HUES48 (cell line): ENCODE data around the gene UGT2B17.
"Not testable (repeated sequence)": the region's sequence is repeated elsewhere in the genome, so short reads cannot be mapped to it uniquely, and the experiment has no call there.

Source experiments
- H3K27ac ChIP-seq: one replicate; pipeline ENCODE4 v1.7.0; 2013; ENCODE audit warnings: low read depth, low read length, inconsistent platforms
- H3K27me3 ChIP-seq: 2 replicates; pipeline ENCODE4 v1.6.1; 2013; ENCODE audit warnings: mild to moderate bottlenecking, low read length; ENCODE audit not compliant: control insufficient read depth, insufficient read depth
- H3K36me3 ChIP-seq: 2 replicates; pipeline ENCODE4 v1.6.1; 2013; ENCODE audit warnings: low read length; ENCODE audit not compliant: control insufficient read depth, insufficient read depth
- H3K4me1 ChIP-seq: 2 replicates; pipeline ENCODE4 v1.6.1; 2013; ENCODE audit warnings: mild to moderate bottlenecking, low read length; ENCODE audit not compliant: control insufficient read depth, insufficient read depth
- H3K4me3 ChIP-seq: 2 replicates; pipeline ENCODE4 v1.5.1; 2013; ENCODE audit warnings: mild to moderate bottlenecking, low read depth, low read length
- H3K9ac ChIP-seq: 2 replicates; pipeline ENCODE4 v1.6.1; 2013; ENCODE audit warnings: mild to moderate bottlenecking, low read depth, low read length, moderate library complexity
- H3K9me3 ChIP-seq: 2 replicates; pipeline ENCODE4 v1.6.1; 2013; ENCODE audit warnings: low read length; ENCODE audit not compliant: control insufficient read depth, insufficient read depth

UGT2B17 gene

DNA sequence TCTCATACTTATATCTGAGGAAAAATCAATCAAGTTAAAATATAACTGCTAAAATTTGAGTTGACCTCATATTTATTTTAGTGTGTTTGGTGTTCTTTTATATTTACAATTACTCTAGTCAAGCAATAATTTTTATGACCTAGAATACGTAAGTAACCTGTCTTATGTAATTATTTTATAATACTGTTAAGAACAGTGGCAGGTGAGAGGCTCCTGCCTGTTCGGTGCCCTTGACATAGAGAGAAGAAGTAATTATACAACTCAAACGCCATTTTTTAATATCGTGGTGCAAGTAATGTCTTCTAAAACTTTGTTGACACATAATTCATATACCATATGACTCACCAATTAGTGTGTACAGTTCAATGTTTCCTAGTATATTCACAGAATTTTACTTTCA lies 7.6 kb downstream of the UGT2B17 start:
- not testable (repeated sequence) for H3K9me3 ChIP-seq, H3K27ac ChIP-seq, H3K4me1 ChIP-seq, H3K9ac ChIP-seq, H3K36me3 ChIP-seq, H3K4me3 ChIP-seq, H3K27me3 ChIP-seq

DNA sequence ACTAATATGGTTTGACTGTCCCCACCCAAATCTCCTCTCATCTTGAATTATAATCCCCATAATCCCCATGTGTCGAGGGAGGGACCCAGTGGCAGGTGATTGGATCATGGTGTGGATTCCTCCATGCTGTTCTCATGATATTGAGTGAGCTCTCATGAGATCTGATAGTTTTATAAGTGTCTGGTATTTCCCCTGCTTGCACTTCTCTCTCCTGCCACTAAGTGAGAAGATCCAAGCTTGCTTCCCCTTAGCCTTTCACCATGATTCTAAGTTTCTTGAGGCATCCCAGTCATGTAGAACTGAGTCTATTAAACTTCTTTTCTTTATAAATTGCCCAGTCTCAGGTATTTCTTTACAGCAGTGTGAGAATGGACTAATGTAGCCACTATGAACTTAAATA lies 9.8 kb downstream of the UGT2B17 start:
- H3K4me3 ChIP-seq, H3K4me1 ChIP-seq, H3K36me3 ChIP-seq, H3K9ac ChIP-seq, H3K9me3 ChIP-seq, H3K27me3 ChIP-seq, H3K27ac ChIP-seq: not testable (repeated sequence)

DNA sequence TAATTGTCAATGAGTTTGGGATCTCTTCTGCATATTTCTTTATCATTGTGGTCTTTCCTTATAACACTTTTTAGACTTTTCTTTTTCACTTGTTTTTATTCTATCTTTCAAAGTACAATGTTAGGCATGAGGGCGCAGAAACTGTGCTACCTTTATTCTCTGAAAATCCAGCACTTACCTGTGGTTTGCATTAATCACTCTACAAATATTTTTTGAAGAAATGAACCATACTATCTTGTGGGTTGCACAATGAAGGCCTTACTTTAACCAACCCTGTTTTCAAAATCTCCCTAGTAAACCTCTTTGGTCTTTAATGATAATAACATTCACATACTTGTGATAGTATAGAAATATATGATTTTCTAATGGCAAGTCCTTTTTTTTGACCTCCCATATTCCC lies 11.0 kb downstream of the UGT2B17 start:
- not testable (repeated sequence) for H3K9ac ChIP-seq, H3K27ac ChIP-seq, H3K4me3 ChIP-seq, H3K9me3 ChIP-seq, H3K4me1 ChIP-seq, H3K36me3 ChIP-seq, H3K27me3 ChIP-seq

DNA sequence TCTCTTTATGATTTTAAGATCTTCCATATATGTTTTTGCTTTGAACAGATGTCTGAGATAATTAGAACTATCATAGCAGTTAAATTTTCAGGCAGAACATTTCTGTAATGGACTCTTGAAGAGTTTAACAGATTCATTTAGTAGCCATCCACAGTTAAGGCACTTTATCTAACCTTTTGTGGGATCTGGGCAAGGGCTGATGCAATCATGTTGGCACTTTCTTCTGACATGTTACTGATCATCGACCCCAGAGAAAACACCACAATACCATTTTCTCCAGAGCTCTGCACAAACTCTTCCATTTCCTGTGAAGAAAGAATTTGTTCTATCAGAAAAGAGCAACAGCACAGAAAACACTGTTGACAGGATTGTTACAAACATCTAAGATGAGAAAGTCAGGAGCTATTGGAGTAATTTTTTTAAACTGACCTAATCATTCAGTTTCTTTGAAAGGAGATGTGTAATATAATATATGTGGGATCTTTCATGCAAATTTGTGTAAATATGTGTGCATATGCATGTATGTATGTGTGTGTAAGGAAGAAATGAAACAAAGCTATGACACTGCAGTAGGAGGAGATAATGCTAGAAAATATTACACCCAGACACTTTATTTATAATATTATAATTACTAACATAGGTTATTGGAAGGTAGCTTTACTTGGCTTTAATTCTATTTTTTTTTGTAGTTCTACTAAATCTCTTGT lies 15.6 kb downstream of the UGT2B17 start:
- not testable (repeated sequence) for H3K9me3 ChIP-seq, H3K9ac ChIP-seq, H3K27me3 ChIP-seq, H3K4me1 ChIP-seq, H3K36me3 ChIP-seq, H3K4me3 ChIP-seq, H3K27ac ChIP-seq

DNA sequence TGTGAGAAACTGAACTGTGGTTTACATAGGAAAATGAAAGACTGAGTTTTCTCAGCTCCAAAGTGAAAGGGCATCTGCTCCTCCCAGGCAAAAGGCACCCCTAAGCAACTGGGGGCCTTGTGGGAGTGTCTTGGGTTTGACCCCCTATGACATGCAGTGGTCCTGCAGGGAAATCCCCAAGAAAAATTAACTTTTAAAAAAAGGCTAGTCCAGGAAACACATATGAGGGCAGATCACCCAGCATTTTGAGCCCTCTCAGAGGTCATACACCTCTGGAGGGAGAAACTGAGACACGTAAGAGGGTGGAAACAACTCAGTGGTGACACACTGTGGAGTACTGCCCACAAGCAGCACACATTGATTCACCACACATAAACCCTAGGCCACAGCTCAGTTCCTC lies 22.3 kb downstream of the UGT2B17 start:
- H3K4me1 ChIP-seq, H3K9me3 ChIP-seq, H3K36me3 ChIP-seq, H3K4me3 ChIP-seq, H3K27me3 ChIP-seq, H3K9ac ChIP-seq, H3K27ac ChIP-seq: not testable (repeated sequence)

DNA sequence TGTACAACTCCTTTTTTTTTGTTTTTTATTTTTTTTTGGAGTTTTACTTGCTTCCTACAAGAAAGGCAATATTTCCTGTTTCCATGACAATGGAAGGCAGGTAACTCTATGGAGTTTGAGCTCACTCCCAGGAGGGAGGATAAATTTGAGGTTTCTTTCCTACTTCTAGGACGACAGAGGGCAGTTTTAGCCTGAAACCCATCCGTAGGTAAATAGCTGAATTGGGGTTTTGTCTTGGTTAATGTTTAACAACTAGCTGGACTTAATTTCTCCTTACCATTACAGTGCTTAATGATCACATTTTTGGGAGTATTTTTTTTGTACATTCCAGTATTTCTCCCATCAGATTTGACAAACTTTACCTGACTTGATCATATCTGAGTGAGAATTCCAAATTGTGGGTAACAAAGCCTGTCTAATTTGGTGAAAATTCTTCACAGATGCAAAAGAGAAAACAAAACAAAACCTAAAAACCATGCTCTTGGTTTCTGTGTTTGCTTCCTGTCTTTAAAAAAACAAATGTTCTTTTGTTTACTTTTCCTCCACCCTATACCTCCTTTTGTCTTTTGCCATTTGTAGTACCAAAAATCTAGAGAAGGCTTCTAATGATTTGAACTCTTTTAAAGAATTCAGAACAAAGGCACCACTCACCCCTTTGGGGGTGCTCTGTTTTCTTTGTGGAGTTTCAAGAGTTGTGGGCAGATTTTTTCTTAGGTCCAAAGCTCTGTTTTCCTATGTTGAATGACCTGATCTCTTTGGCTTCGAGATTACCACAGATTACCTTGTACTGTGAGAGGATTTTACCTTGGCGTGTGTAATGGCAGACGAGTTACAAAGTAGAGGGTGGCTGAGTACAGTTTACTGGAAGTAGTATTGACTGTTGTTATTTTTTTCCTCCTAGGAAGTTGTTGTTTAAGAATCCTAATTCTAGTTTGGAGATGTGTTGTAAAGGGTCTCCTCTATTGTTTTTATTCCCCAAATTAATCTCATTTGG lies 23.0 kb downstream of the UGT2B17 start:
- H3K9ac ChIP-seq, H3K36me3 ChIP-seq, H3K27me3 ChIP-seq, H3K27ac ChIP-seq, H3K9me3 ChIP-seq, H3K4me3 ChIP-seq, H3K4me1 ChIP-seq: not testable (repeated sequence)

DNA sequence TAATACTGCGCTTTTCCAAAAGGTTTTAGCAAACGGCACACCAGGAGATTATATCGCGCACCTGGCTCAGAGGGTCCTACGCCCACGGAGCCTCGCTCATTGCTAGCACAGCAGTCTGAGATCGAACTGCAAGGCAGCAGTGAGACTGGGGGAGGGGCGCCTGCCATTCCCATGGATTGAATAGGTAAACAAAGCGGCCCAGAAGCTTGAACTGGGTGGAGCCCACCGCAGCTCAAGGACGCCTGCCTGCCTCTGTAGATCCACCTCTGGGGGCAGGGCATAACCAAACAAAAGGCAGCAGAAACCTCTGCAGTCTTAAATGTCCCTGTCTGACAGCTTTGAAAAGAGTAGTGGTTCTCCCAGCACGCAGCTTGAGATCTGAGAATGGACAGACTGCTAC lies 33.4 kb downstream of the UGT2B17 start:
- not testable (repeated sequence) for H3K9me3 ChIP-seq, H3K4me1 ChIP-seq, H3K9ac ChIP-seq, H3K27me3 ChIP-seq, H3K36me3 ChIP-seq, H3K4me3 ChIP-seq, H3K27ac ChIP-seq

DNA sequence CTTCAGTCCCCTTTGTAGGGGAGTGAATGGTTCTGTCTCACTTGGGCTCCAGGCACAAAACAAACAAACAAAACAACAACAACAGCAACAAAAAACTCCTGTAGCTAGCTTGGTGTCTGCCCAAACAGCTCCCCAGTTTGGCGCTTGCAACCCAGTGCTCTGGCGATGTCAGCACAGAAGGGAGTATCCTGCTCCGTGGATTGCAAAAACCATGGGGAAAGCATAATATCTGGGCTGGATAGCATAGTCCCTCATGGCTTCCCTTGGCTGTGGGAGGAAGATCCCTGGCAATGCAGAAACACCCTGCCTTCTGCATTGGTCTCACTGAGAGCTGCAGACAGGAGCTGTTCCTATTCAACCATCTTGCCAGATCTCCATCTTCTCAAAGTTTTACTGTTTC lies 39.7 kb downstream of the UGT2B17 start:
- no peaks in the 10 kb centered on the region for H3K4me1 ChIP-seq
- H3K27ac ChIP-seq: no peak overlapping the region
- H3K9ac ChIP-seq: no peak overlapping the region
- no peak overlapping the region for H3K4me3 ChIP-seq
- no peaks in the 10 kb centered on the region for H3K9me3 ChIP-seq
- no peaks in the 10 kb centered on the region for H3K27me3 ChIP-seq
- H3K36me3 ChIP-seq: no peaks in the 10 kb centered on the region

DNA sequence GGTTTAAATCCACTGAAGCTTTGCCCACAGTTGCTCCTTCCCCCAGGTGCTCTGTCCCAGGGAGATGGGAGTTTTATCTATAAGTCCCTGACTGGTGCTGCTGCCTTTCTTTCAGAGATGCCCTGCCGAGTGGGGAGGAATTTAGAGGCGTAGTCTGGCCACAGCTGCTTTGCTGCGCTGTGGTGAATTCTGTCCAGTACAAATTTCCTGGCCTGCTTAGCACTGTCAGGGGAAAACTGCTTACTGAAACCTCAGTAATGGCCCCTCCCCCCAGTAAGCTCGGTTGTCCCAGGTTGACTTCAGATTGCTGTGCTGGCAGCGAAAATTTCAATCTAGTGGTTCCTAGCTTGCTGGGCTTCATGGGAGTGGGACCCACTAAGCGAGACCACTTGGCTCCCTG lies 40.1 kb downstream of the UGT2B17 start:
- Histone ChIP-seq H3K9me3 (no peaks in the 10 kb centered on the region), H3K4me1 (no peaks in the 10 kb centered on the region), H3K4me3 (no peak overlapping the region), H3K9ac (no peak overlapping the region), H3K36me3 (no peaks in the 10 kb centered on the region), H3K27ac (no peak overlapping the region), H3K27me3 (no peaks in the 10 kb centered on the region)

DNA sequence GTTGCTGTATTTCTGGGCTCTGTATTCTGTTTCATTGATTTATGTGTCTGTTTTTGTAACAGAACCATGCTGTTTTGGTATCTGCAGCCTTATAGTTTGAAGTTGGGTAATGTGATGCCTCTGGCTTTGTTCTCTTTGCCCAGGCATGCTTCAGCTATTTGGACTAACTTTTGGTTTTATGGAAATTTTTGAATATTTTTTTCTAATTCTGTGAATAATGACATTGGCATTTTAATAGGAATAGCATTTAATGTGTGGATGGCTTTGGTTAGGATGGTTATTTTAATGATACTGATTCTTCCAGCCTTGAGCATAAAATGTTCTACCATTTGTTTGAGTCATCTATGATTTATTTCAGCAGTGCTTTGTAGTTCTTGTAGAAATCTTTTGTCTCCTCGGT lies 53.9 kb downstream of the UGT2B17 start:
- not testable (repeated sequence) for H3K36me3 ChIP-seq

DNA sequence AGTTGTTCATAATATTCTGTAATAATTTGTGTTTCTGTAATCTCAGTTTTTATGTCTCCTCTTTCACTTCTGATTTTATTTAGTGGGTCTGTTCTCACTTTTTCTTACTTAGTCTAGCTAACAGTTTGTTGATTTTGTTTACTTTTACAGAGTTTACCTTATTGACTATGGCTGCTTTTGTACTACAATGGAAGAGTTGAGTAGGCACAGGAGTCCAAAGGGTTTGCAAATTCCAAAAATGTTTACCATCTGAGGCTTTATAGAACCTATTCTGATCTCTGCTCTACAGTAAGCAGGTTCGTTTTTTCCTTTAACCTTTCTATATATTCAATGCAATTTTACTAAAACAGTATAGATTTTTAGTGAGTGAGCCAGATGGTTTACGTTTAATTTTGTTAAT lies 55.1 kb downstream of the UGT2B17 start:
- H3K27ac ChIP-seq: no peak overlapping the region
- H3K27me3 ChIP-seq: no peaks in the 10 kb centered on the region
- H3K9ac ChIP-seq: no peak overlapping the region
- H3K4me3 ChIP-seq: no peak overlapping the region
- no peaks in the 10 kb centered on the region for H3K9me3 ChIP-seq
- H3K4me1 ChIP-seq: no peaks in the 10 kb centered on the region
- H3K36me3 ChIP-seq: no peaks in the 10 kb centered on the region

More for the DNA sequence above, 53.9 kb downstream of the UGT2B17 start:
- not testable (repeated sequence) for H3K9ac ChIP-seq, H3K4me1 ChIP-seq, H3K27ac ChIP-seq, H3K9me3 ChIP-seq, H3K27me3 ChIP-seq, H3K4me3 ChIP-seq
